K562 (cell line): ENCODE measurements around the gene TMEM33. TPM values are rescaled to one million over a fixed set of nuclear protein-coding genes. Genes with fewer than 3 reads are reported as not detected.

Experiments used
- ATF7 ChIP-seq: fragments of 450-650 bp; IDR thresholded peaks from 2 replicates; pipeline ENCODE4 v1.7.1; 2014; ENCODE audit warnings: mild to moderate bottlenecking, moderate library complexity
- C11orf30 ChIP-seq: fragments of 450-650 bp; IDR thresholded peaks from 2 replicates; pipeline ENCODE4 v1.6.1; 2016; ENCODE audit warnings: low read depth, mild to moderate bottlenecking
- CREB1 ChIP-seq, 2 experiments: sonication (generic) in 1 of 2; formaldehyde crosslinking in 1 of 2; IDR thresholded peaks; 2 replicates each; pipeline versions ENCODE4 v1.6.1 to v1.8.0; 2012 to 2022; ENCODE audit warnings: inconsistent platforms in 1 of 2, mild to moderate bottlenecking in 1 of 2, missing genetic modification reagents in 1 of 2, moderate library complexity in 1 of 2
- FOXA3 ChIP-seq, 2 experiments: fragments of 450-650 bp in 1 of 2; sonication (generic) in 1 of 2; formaldehyde crosslinking; IDR thresholded peaks in 1 of 2; conservative IDR thresholded peaks in 1 of 2; 2 replicates each; pipeline versions ENCODE4 v1.4.0 to v1.8.0; 2020 to 2022; ENCODE audit warnings: mild to moderate bottlenecking in 2 of 2, missing genetic modification reagents in 1 of 2
- LCOR ChIP-seq: sonication (generic); formaldehyde crosslinking; IDR thresholded peaks from 2 replicates; pipeline ENCODE4 v1.8.0; 2022; ENCODE audit warnings: mild to moderate bottlenecking, missing genetic modification reagents
- MBD2 ChIP-seq: sonication (generic); IDR thresholded peaks from 2 replicates; pipeline ENCODE4 v1.6.1; 2016; ENCODE audit warnings: low read depth, borderline replicate concordance
- MCM7 ChIP-seq, 2 experiments: fragments of 450-650 bp; IDR thresholded peaks; 2 replicates each; pipeline ENCODE4 v1.6.1; 2016 to 2018
- MYC ChIP-seq, 2 experiments: fragments of 250-450 bp in 1 of 2; sonication (Bioruptor Pico) in 1 of 2; IDR thresholded peaks; 2 replicates each; pipeline versions ENCODE4 v1.5.1 to v1.6.1; 2012 to 2021; ENCODE audit warnings: low read depth in 2 of 2, borderline replicate concordance in 1 of 2, improper control_type of control experiment in 1 of 2, low read length in 1 of 2, mild to moderate bottlenecking in 1 of 2, moderate library complexity in 1 of 2
- NCOA1 ChIP-seq: fragments of 450-650 bp; IDR thresholded peaks from 2 replicates; pipeline ENCODE4 v1.6.1; 2016; ENCODE audit warnings: low read depth
- PHF8 ChIP-seq: fragments of 200-600 bp; sonication (generic); IDR thresholded peaks from 2 replicates; pipeline ENCODE4 v1.6.1; 2012; ENCODE audit warnings: mixed run types, mild to moderate bottlenecking, inconsistent platforms, low read length, moderate library complexity, borderline replicate concordance
- SMAD2 ChIP-seq: fragments of 150-350 bp; IDR thresholded peaks from 2 replicates; pipeline ENCODE4 v1.6.1; 2014; ENCODE audit warnings: low read depth, mild to moderate bottlenecking, low read length
- SREBF2 ChIP-seq: sonication (generic); formaldehyde crosslinking; IDR thresholded peaks from 2 replicates; pipeline ENCODE4 v1.4.0; 2020; ENCODE audit warnings: mild to moderate bottlenecking, missing genetic modification reagents
- ZKSCAN1 ChIP-seq: fragments of 150-350 bp; IDR thresholded peaks from 2 replicates; pipeline ENCODE4 v1.6.1; 2016; ENCODE audit warnings: low read depth, low read length
- polyA plus RNA-seq, 8 experiments: library from polyadenylated mRNA; depleted of rRNA in 4 of 8; stranded (reverse) in 5 of 8; unstranded in 3 of 8; fragments of >200 nt; fragmentation: Nextera tagmentation in 2 of 8; fragmentation: Illumina TruSeq in 1 of 8; extraction: Ambion mirVana in 2 of 8; extraction: Trizol in 1 of 8; gene quantifications; 2 replicates each; pipeline versions ENCODE4 v1.2.1 to v1.2.3, GENCODE V29; 2011 to 2014; ENCODE audit warnings: inconsistent platforms in 1 of 8, missing spikeins in 1 of 8
- total RNA-seq, 7 experiments: library from RNA; depleted of rRNA in 6 of 7; stranded (reverse); fragments of >200 nt in 6 of 7; fragmentation: Illumina TruSeq in 2 of 7; extraction: Trizol in 2 of 7; gene quantifications; 2 replicates each; pipeline versions ENCODE4 v1.2.1 to v1.2.3, GENCODE V29; 2011 to 2021; ENCODE audit warnings: low replicate concordance in 1 of 7
- TF ChIP-seq, protein P1 (sequence below), 2 experiments: fragments of 450-650 bp in 1 of 2; sonication (generic) in 1 of 2; formaldehyde crosslinking in 1 of 2; IDR thresholded peaks; 2 replicates each; pipeline versions ENCODE4 v1.7.1 to v1.9.0; 2016 to 2022; ENCODE audit warnings: inconsistent platforms in 1 of 2, mild to moderate bottlenecking in 1 of 2, missing genetic modification reagents in 1 of 2
- TF ChIP-seq, protein P2 (sequence below), 2 experiments: IDR thresholded peaks; 2 replicates each; pipeline ENCODE4 v1.6.1; 2012; ENCODE audit warnings: improper control_type of control experiment in 2 of 2, low read depth in 2 of 2, low read length in 2 of 2, borderline replicate concordance in 1 of 2

TMEM33 gene
- total and polyA plus RNA-seq, 9 of the 15 experiments (the other 6 are each of a cell fraction or from before 2014, with no cell fraction given) = 16.8 to 85.9 (median 67.9) TPM

GRCh38 chr4:41990365-41991111 is 55.3 kb downstream of the TMEM33 start, which contains the start of gene SLC30A9 (continued):
- peak; percentile 52; the same call in 1 of the 2 replicates for TF ChIP-seq LCOR (CRISPR knock-in tag)
- TF ChIP-seq, protein P1, sequence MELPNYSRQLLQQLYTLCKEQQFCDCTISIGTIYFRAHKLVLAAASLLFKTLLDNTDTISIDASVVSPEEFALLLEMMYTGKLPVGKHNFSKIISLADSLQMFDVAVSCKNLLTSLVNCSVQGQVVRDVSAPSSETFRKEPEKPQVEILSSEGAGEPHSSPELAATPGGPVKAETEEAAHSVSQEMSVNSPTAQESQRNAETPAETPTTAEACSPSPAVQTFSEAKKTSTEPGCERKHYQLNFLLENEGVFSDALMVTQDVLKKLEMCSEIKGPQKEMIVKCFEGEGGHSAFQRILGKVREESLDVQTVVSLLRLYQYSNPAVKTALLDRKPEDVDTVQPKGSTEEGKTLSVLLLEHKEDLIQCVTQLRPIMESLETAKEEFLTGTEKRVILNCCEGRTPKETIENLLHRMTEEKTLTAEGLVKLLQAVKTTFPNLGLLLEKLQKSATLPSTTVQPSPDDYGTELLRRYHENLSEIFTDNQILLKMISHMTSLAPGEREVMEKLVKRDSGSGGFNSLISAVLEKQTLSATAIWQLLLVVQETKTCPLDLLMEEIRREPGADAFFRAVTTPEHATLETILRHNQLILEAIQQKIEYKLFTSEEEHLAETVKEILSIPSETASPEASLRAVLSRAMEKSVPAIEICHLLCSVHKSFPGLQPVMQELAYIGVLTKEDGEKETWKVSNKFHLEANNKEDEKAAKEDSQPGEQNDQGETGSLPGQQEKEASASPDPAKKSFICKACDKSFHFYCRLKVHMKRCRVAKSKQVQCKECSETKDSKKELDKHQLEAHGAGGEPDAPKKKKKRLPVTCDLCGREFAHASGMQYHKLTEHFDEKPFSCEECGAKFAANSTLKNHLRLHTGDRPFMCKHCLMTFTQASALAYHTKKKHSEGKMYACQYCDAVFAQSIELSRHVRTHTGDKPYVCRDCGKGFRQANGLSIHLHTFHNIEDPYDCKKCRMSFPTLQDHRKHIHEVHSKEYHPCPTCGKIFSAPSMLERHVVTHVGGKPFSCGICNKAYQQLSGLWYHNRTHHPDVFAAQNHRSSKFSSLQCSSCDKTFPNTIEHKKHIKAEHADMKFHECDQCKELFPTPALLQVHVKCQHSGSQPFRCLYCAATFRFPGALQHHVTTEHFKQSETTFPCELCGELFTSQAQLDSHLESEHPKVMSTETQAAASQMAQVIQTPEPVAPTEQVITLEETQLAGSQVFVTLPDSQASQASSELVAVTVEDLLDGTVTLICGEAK (IDR thresholded peaks at IDR 0.05) = peak; percentile 95
- TF ChIP-seq, protein P1 (CRISPR knock-in tag; IDR thresholded peaks at IDR 0.05) = no peak
- peak; percentile 95 for TF ChIP-seq CREB1 (IDR thresholded peaks at IDR 0.05)
- peak; percentile 95 for TF ChIP-seq CREB1 (CRISPR knock-in tag; IDR thresholded peaks at IDR 0.05)
- peak; percentile 68; the same call in 1 of the 2 replicates for TF ChIP-seq MYC (IDR thresholded peaks at IDR 0.05; ENCODE audit: low read depth, low read length)
- TF ChIP-seq MYC (CRISPR knock-in tag; IDR thresholded peaks at IDR 0.05; ENCODE audit: borderline replicate concordance, low read depth) = no peak
- TF ChIP-seq ZKSCAN1 = peak; percentile 15; the same call in 1 of the 2 replicates
- no peak for TF ChIP-seq SREBF2
- TF ChIP-seq PHF8 = peak; percentile 95; the same call in 1 of the 2 replicates
- 0 out of 2 replicates have a peak, but pooled peaks have one; percentile 53 for TF ChIP-seq NCOA1
- no peak for TF ChIP-seq MCM7 (IDR thresholded peaks at IDR 0.05)
- TF ChIP-seq, protein P2, sequence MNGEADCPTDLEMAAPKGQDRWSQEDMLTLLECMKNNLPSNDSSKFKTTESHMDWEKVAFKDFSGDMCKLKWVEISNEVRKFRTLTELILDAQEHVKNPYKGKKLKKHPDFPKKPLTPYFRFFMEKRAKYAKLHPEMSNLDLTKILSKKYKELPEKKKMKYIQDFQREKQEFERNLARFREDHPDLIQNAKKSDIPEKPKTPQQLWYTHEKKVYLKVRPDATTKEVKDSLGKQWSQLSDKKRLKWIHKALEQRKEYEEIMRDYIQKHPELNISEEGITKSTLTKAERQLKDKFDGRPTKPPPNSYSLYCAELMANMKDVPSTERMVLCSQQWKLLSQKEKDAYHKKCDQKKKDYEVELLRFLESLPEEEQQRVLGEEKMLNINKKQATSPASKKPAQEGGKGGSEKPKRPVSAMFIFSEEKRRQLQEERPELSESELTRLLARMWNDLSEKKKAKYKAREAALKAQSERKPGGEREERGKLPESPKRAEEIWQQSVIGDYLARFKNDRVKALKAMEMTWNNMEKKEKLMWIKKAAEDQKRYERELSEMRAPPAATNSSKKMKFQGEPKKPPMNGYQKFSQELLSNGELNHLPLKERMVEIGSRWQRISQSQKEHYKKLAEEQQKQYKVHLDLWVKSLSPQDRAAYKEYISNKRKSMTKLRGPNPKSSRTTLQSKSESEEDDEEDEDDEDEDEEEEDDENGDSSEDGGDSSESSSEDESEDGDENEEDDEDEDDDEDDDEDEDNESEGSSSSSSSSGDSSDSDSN (IDR thresholded peaks at IDR 0.05; ENCODE audit: borderline replicate concordance in 1 of 2, low read depth in 2 of 2, low read length in 2 of 2) = 0 out of 4 replicates have a peak, but pooled peaks of 1 of the 2 experiments have one; percentile 55
- TF ChIP-seq ATF7 = peak; percentile 95
- peak; percentile 68; the same call in 1 of the 2 replicates for TF ChIP-seq MBD2
- no peak for TF ChIP-seq FOXA3 (CRISPR knock-in tag; conservative IDR thresholded peaks at IDR 0.05 in 1 of 2, IDR thresholded peaks at IDR 0.05 in 1 of 2)
- no peak for TF ChIP-seq SMAD2
- peak; percentile 95 for TF ChIP-seq C11orf30
